Measurements from ENCODE around the gene LIM2.

GRCh38 chr19:51372021-51372648 lies 15.6 kb downstream of the LIM2 start:
- no peak for TF ChIP-seq TFAP4 (CRISPR knock-in tag; IDR thresholded peaks at IDR 0.05; ENCODE audit: borderline replicate concordance)
- TF ChIP-seq POLR2H (tag; IDR thresholded peaks at IDR 0.05; ENCODE audit: low read depth) = no peak
- no peak for TF ChIP-seq CTCF (IDR thresholded peaks at IDR 0.05 in 2 of 3, conservative IDR thresholded peaks at IDR 0.05 in 1 of 3; ENCODE audit: insufficient read depth in 2 of 3, low read depth in 1 of 3, low read length in 3 of 3)
- TF ChIP-seq ELK1 (CRISPR knock-in tag; IDR thresholded peaks at IDR 0.05) = no peak
- TF ChIP-seq MEIS2 (IDR thresholded peaks at IDR 0.05; ENCODE audit: partially characterized antibody) = no peak
